Measurements from ENCODE around the gene HOMER2.
"Not testable (repeated sequence)": the region's sequence is repeated elsewhere in the genome, so short reads cannot be mapped to it uniquely, and the experiment has no call there.

HOMER2 gene

DNA sequence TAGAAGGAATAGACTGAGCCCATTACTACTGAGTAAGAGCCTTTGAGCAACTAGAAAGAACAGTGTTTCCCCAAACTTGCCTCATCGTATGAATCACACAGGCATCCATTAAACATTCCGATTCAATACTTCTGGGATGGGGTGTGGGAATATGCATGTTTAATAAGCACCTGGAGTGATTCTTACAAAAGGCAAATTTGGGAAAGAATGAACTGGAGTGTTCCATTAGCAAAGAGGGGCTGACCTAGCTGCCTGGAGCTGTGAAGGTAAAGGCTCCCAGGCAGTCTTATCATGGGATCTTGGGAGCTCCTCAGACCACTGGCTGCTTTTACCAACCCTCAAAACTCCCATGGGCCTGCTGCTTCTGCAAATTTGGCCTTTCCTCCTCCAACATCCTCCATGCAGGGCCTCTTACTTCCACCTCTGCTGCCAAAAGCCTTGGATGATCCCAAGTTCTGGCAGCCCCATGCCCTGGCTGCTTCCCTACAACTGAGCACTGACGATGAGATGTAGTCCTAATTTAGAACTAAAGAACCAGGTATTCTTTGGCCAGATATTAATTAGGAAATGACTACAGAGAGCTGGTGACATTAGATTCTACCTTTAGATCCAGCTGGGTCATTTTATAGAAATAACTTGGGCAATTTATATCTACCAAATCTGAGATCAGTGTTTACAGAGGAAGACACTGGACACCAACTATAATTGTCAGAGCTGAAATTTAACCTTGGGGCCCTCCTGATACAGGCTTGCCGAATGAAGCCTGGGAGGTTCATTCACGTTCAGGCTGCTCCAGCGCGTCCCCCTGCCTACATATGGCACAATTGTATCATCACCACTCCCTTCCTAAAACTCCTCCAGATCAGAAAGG lies 11.2 kb upstream of the HOMER2 start:
- DNase-seq: no peak

DNA sequence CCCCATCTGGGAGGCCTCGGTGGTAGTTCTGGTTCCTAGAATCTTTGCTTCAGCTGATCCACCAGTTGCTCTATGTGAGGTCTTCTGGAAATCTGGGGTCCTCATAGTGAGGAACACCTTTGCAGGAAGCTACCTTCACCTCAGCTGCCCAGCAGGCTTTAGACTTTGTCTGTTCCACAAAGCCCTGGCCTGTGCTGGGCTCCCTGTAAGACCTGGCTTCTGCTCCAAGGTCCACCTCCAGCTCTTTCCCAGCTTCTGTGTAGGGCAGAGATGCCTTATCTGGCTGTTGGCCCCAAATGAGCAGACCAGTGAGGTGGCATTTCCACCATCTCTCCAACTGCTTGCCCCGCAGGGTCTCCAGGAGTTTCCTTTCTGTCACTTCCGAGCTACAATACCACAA lies 8.2 kb upstream of the HOMER2 start:
- DNase-seq: no peak

DNA sequence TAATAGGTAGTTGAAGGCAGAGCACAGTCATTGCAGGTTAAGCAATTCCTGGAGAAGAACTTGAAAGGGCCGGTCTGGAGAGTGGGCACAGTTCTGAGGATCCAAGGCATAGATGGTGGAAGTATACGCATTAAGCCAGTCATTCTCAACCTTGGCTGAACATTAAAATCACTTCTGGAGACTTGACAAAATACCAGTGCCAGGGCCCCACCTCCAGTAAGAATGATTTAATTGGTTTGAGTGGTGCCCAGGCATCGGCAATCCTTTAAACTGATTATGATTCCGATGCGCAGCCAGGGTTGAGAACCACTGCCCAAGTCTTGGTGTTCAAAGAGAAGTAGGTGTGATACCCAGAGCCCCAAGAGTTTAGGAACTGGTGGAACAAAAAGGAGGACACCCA lies 6.9 kb upstream of the HOMER2 start:
- DNase-seq: no peak

DNA sequence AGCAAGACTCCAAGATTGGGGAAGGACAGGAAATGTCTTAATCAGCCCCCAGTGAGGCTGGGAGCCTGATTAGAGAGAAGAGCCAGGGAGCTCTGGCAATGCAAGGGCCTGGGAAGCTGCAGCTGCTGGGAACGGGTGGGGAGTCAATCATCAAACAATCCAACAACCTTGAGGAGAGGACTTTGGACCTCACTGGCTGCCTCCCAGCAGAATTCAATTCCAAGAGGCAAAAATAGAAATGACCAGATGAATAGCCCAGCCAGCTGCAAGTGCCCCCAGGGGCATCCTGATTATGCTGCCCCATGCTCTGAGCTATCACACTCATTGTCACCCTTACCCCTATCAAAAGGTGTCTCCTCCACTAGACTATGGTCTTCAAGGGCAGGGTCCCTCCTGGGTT lies 6.1 kb upstream of the HOMER2 start:
- no peak for DNase-seq

DNA sequence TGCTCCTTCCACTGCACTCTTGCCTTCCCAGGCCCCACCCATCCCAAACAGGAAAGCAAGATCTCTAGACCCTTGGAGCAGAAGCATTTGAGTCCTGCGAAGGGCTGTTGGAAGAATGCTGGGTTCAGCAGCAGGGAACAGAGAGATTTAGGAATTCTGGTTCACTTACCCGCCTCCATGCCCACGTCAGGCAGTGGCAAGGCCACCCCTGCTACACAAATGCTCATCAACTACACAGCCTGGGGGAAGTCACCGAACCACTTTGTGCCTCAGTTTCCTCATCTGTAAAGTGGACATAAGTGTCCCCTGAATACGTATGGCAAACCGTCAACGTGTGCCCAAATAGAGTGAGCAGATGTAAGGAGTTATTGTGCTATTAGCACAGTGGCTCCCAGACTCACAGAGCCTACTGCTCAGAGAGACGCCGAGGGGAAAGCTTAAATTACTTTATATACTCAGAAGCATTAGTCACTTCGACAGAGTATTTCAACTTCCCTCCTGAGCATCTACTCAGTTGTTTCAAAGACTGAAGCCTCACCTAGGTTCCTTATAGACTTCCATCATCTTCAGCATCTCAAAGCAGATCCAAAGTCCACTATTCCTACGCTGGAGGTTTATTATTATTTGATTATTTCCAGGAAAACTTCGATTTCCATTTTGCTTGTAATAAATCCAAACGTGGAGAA lies 905 bp downstream of the HOMER2 start:
- DNase-seq: no peak

DNA sequence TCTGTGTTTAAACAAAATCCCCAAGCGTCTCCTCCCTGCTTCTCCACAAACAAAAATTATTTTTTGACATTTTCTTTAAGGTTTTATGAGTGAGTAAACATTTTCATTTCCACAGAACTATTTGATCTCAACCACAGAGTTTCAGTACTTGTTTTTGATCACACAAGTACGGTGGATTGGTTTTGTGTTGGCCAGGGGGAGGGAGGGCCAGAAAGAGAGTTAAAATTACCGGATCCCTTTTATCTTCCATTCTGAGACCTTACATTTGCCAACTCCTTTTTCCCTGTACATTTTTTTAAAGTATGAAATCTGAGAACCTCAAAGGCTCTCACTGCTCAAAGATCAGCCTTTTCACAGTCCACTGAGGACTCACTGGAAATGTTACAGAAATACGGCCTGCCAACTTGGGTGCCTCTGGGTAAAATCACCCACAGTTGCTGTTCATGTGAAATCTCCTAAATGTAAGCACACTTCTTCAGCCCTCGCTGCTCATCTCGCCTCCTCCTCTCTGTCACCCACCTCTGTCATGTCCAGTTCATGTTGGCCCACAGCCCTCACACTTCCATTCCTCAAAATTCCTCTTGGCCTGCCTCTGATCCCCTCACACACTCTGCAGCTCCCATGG lies 1.7 kb downstream of the HOMER2 start:
- no peak for DNase-seq

DNA sequence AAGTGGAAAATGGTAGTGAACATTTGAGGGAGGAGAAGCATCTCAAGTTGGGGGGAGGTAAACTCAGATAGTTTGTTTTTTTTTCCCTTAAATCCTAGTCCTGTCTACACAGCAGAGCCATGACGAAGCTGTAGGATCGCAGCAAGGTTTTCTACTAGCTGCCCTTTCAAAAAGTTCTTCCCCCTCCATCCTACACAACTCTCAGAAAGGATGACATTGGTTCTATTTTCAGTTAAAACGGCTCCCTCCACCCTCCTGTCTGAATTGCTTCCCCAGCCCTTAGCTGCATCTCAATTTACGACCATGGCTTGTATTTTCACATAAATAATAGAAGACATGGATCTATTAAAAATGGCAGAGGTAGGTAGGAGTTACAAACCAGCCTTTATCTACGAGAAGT lies 2.2 kb downstream of the HOMER2 start:
- DNase-seq: no peak

DNA sequence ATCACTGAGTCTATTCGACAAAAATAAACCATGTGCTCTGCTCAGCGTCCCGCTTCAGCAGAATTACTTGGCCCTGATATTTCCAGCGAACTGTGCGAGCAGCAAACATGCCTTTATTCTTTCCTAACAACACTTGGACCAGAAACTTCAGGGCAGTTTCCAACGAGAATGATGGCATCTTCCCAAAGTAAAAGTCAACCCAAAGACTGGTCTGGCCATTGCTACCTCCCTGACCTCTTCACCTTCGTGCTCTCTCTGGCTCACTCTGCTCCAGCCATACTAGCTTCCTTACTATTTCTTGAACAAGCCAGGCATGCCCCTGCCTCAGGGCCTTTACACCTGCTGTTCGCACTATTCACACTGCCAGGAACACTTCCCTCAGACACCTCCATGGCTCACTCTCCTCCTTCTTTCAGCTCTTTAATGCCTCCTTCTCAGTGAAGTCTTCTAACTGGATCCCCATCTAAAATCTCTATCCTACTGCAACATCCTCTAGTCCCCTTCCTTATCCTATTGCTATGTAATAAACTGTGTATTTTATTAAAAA lies 6.3 kb downstream of the HOMER2 start:
- DNase-seq: no peak

DNA sequence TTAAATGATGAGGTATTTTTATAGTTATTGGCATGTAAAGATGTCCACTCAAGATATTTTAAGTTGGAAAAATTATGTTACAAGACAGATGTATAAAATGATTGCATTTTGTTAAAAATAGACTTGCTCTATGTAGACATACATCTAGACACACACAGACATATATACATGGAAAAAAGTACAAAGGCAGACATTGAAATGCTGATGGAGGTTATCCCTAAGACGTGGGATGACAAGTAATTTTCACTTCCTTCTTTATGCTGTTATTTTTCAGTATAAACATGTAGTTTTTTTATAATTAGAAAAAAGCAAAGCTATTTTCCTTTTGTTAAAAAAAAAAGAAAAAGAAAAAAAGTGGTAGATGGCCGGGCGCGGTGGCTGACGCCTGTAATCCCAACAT lies 7.2 kb downstream of the HOMER2 start:
- no peak for DNase-seq

DNA sequence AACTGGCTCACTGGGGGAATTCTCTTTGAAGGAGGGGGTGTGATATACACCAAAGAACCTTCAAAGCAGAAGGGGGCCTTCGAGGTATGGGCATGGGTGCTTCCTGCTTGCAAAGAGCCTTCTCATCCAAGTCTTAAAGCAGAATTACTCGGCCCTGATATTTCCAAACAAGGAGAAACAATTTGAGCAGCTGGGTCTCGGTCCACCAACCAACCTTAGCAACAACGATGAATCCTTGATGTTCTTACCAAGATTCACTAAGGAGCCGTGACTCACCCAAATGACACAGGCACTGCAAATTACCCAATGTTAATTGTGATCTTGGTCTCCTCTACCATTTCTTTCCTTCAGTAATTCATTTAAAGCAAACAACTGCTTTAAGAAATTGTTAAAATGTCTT lies 7.7 kb downstream of the HOMER2 start:
- no peak for DNase-seq

DNA sequence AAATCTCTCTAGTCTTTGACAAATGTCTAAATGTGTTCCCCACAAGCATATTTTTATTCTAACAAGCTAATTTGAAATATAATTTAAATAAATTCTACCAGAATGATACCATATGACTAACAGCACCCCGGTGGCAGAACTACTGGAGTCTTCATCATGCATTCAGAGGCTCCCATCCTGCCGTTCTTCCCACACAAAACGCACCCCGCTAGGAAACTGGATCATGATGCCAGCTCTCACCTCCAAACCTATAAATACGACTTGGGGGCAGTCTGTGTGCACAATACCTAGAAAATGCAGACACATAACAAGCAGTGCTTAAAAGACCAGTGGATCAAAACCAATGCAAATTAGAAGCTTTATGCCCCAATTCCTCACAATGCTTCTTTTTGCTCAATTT lies 8.5 kb downstream of the HOMER2 start:
- no peak for DNase-seq

DNA sequence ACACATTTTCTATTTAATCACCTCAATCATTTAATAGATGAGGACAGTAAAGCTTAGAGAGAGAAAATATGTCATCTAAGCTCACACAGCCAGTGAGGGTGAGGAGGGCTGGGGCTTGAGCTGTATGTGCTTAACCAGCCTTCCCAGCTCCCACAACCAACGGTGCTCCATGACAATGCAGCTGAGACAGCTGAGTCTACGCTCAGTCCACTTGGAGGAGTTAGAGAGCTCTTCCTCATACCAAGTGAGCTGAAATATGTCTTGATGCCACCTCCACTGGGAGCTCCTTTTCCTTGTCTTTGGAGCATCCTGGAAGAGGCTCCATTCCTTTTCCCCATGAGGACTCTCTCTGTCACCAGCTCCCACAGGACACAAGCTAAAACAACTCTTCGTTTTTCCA lies 9.3 kb downstream of the HOMER2 start:
- DNase-seq: no peak

DNA sequence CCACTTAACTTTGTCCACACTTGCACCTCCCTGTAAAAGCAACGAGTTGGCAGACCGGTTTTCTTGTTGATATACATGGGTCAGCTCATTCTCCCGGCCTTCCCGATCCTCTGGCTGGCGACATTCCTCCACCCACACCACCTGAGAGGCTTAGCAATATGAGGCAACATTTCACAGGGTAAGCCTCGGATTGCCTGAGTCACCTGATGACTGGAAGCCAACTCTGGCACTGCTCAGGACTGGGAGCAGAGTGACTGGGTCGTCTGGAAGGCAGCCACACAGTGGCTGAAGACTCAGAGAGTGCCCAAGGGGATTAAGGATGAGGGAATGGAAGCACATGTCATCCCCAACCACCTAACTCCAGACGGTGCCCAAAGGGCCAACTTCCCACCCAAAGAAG lies 9.8 kb downstream of the HOMER2 start:
- DNase-seq: no peak

DNA sequence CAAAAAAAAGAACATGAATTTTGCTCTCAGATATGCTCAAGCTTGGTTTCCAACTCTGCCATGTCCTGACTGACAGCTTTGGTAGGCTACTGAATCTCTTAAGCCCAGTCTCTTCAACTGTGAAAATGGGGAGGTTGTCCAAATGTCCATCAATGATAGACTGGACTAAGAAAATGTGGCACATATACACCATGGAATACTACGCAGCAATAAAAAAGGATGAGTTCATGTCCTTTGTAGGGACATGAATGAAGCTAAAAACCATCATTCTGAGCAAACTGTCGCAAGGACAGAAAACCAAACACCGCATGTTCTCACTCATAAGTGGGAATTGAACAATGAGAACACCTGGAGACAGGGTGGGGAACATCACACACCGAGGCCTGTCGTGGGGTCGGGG lies 12.8 kb downstream of the HOMER2 start:
- not testable (repeated sequence) for DNase-seq

DNA sequence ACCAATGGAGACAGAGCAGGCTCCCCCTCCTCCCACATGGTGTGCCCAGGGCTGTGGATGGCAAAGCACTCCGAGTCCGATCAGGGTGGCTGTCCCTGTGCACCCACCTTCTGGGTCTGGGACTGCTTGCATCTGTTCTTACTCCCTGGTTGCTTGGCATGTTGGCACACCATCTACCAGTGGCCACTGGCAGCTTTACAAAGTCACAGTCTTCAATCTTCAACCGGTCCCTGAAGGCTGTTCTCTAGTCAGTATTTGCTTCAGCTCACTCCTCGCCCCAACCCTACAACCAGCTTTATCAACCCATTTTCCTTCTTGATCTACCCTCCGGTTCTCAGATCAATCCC lies 14.8 kb downstream of the HOMER2 start:
- no peak for DNase-seq

DNA sequence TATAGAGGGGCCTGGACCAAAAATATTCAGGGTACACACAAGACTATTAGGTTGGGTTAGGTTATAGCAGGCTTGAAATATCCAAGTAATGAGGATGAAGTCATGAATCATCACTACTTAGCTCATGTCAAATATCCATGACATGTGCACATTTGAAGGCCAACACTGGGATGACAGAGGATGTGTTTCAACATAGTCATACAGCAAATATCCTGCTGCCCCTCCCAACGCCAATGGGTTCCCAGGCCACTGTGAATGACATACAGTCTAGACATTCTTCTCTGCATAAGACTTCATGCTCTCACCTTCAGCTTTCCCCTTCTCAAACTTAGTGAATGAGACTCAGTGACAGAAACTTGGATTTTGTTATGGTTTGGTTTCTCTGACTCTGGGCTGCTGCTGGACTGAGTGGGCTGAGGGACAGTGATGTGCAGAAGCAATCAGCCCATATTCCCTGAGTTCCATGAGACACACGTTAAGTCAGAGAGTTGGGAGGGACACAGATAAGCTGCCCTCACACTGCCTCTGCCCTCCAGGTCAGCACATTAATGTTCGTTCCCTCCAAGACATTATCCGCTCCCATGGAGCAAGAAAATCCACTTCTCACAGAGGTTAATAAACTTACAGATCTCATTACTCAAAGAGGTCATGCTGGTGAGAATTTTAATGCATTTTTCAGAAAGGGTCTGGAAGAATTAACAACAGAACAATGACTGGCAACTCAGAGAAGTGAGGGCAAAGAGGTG lies 15.4 kb downstream of the HOMER2 start:
- DNase-seq: no peak

DNA sequence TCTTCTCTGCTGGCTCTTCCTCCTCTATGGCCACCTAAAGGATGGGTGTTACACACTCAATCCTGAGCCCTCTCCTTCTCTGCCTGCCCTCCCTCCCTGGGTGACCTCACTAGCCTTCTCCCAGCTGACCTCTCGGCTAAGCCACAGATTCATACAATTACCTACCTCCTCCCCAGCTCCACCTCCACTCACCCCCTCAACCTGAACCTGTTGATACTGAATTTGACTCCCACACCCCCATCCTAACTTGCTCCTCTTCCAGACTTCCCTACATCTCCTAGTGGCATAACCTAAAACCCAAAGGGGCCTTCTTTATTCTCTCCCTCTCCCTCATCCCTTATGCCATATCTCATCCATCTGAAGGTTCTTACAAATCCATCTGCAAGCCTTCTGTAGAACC lies 17.1 kb downstream of the HOMER2 start:
- DNase-seq: no peak

DNA sequence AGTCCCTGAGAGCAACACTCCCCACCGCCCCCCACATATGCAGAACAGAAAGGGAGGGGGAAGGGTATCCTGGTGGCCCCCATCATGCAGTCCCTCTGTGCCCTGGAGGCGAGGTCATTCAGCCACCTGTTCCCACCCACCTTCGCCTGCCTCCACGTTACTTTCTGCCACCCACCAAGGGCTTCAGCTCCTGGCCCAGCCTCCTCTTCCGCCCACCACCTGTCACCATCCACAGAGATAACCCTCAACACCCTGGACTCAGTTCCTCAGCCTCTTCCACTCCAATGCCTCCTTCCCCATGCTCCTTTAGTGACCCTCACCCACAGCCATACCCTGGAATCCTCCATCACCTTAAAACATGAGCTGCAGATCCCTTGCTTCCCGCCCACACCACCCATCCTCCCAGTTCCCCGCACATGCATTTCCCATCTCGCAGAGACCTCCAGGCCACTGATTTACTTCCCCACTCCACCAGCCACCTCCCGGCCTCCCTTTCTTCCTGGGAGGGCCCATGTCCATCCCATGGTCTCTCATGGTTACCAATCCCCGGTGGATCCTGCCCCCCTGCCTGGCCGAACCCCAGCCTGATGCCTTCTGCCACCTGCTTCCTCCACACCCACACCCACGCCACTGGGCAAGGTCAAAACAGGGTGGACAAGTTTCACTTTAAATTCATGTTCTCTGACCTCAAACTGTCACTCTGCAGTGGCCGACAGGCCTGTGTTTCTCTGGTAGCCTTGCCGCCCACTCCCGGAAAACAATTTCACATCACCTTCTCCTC lies 18.2 kb downstream of the HOMER2 start:
- no peak for DNase-seq

DNA sequence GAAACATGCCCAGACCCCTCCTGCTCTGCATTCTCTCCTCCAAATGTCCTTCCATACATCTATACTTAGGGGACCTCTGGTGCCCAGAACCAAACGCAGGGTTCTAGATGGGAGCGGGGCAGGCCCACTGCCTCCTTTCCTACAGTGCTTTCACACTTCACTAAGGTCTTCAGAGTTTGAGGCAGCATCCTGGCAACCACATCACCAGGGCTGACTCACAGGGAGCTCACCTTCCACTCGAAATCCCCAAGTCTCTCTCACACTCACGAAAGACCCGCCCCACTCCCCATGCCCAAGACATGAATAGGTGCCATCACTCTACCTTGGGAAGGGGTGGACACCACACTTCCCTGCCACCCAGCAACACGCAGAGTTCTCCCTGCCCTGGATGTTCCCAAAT lies 18.9 kb downstream of the HOMER2 start:
- DNase-seq: no peak

DNA sequence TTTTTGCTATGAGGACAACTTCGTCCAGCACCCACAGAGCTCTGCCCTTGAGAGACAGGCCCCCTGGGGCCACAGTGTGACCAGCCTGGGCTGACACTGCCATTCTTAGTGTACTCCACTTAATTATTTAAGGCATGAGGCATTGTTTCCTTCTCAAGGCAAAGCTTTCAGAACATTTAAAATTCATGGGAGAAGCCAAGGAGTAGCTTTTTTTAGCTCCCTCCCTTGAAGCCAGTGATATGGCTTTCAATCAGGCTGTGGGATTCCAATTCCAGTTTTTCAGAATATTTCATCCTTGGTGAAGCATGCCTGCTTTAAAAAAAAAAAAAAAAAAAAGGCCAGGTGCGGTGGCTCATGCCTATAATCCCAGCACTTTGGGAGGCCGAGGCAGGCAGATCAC lies 21.3 kb downstream of the HOMER2 start:
- no peak for DNase-seq

DNA sequence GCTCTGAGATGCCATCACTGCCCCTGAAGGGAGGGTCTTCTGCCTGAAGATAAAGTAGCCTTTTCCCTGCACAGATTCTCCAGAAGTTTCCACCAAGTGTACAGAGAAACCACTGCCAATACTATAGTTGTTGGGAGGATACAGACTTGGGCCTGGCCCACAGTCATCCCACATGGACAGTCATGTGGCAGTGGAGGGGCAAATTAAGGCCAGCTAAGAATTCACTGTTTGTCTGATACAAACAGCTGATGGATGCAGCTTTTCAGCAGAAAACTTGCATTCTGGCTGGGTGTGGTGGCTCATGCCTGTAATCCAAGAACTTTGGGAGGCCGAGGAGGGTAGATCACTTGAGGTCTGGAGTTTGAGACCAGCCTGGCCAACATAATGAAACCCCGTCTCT lies 22.1 kb downstream of the HOMER2 start:
- DNase-seq: no peak

DNA sequence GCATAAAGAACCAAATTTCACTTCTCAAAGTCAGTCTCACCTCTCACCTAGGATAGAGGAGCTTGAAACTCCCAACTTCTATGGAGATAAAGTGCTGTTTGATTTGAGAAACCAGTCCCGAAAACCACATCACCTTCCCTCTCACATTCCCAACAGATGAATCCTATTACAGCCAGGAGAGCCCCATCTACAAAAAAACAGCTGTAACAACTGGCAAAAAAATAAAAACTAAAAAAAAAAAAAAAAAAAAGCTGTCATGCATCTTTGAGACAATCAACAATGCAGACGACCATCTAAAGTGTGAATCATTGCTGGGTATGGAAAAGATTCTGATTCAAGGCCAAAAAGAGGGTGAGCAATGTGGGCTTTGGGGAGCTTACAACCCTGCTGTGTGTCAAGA lies 23.8 kb downstream of the HOMER2 start:
- DNase-seq: no peak

DNA sequence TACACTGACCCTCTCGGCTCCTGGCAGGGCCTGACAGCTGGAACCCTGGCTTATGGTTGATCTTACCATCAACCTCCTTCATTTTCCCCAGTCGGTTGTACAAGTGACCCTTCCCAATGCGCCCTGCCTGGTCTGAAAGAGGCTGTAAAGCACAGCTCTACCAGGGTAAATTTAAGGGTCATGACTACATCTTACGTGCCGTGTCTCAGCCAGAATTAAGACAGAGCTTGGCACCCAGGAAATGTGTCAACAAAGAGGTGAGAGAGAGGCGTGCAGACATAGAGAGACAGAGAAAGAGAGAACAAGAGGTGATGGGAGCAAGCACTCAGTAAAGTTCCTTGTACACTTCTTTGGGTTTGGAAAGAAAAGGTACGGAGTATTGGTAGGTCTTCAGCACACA lies 28.8 kb downstream of the HOMER2 start:
- DNase-seq: no peak

All from NCI-H1048 (cell line).